ENCODE results near the gene VSTM2L. TPM values are rescaled to one million over a fixed set of nuclear protein-coding genes. Genes with fewer than 3 reads are reported as not detected.

The VSTM2L gene
- total RNA-seq, 2 donors from 2014 or later = 5.3 to 7.0 TPM

DNA sequence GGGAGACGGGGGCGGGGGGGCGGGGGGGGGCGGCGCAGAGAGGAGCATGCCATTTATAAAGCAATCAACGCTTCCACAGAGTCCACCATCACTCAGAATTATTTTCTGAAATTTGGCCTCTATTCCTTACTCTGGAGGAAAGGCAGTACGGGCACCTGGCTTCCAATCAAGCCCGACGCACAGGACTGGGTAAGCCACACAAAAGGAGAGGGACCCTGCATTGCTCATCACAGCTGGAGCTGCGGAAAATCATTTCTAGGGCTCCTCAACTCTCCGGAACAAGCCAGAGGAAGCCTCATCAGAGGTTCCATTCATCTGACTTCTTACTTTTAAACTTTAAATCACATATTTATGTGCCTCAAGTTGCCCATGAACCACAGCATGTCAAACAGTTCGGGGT is 74.4 kb downstream of the VSTM2L start:
- no peaks in the 10 kb centered on the region for H3K9me3 ChIP-seq
- H3K4me1 ChIP-seq = no peaks in the 10 kb centered on the region
- TF ChIP-seq CTCF (IDR thresholded peaks at IDR 0.05) = no peak
- H3K36me3 ChIP-seq (replicated peaks in 1 of 2; ENCODE audit: insufficient read depth in 1 of 2, low read depth in 2 of 2) = no peaks in the 10 kb centered on the region
- DNase-seq (no peak), ATAC-seq (no peak)
- 40 to 59% methylated on average over 8 to 12 of the region's 12 CpGs for WGBS, 2 donors
- intact Hi-C loops (cut with DNase I) = no loop called here
- H3K27me3 ChIP-seq = no peaks in the 10 kb centered on the region
- no peak overlapping the region for H3K4me3 ChIP-seq
- H3K27ac ChIP-seq = no peak overlapping the region

DNA sequence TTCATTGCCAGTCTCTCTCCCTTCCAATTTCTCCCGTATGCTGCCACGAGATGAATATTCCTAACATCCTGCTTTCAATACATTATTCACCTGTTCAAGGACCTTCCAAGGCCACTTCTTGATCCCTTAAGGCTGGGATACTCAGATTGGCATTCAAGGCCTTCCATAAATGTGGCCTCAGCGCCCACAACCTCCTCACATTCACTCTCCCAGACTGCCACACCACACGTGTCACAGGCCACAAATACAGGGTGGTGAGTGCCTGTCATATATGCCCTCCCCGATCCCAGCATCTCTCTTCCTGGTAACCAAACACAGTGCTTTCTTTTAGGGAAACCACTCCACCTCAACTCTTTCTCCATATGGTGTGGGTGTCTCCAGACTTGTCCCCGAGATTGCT is 74.9 kb downstream of the VSTM2L start:
- no peak for TF ChIP-seq CTCF (IDR thresholded peaks at IDR 0.05)
- TF ChIP-seq POLR2A (IDR thresholded peaks at IDR 0.05) = no peak
- H3K27me3 ChIP-seq = no peaks in the 10 kb centered on the region
- H3K4me3 ChIP-seq = no peak overlapping the region
- ATAC-seq (no peak), DNase-seq (no peak)
- intact Hi-C loops (cut with DNase I) = no loop called here
- no peaks in the 10 kb centered on the region for H3K4me1 ChIP-seq
- no peaks in the 10 kb centered on the region for H3K9me3 ChIP-seq
- H3K27ac ChIP-seq = no peak overlapping the region
- H3K36me3 ChIP-seq (replicated peaks in 1 of 2; ENCODE audit: insufficient read depth in 1 of 2, low read depth in 2 of 2) = no peaks in the 10 kb centered on the region
- 74 to 81% methylated on average over 6 of the region's 6 CpGs for WGBS, 2 donors

- TF ChIP-seq CTCF (IDR thresholded peaks at IDR 0.05) = no peak
- no peak for TF ChIP-seq POLR2A (IDR thresholded peaks at IDR 0.05)
- H3K27me3 ChIP-seq = no peaks in the 10 kb centered on the region
- H3K4me3 ChIP-seq = no peak overlapping the region
- no peak overlapping the region for H3K27ac ChIP-seq
- H3K9me3 ChIP-seq = no peaks in the 10 kb centered on the region
- H3K36me3 ChIP-seq (replicated peaks in 1 of 2; ENCODE audit: insufficient read depth in 1 of 2, low read depth in 2 of 2) = peaks cover 0 to 4% of the 10 kb centered on the region in 2 donors
- peaks cover 4% of the 10 kb centered on the region for H3K4me1 ChIP-seq
- intact Hi-C loops (cut with DNase I) = no loop called here
- 90 to 91% methylated on average over 16 of the region's 16 CpGs for WGBS, 2 donors
- ATAC-seq (no peak), DNase-seq (no peak)
Measured at GRCh38 chr20:37979021-37979985, 76.4 kb downstream of the VSTM2L start.

DNA sequence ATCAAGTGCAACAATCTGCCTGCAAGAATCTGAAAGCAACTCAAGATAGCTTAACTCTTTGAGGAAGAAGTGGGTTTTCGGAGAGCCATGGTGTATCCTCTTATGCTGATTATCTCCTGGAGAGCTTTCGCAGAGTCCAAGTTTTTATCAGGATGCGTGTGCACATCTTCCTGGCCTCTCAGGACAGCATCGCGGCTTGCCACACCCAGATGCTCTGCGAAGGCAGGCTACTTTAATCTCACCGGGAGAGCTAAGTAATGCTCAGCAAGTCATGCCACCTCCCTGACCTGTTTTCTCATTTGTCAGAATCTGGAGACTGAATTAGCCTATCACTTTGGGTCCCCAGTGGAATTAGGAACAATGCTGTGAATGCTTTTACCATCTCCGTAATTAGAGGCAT is 77.5 kb downstream of the VSTM2L start:
- Histone ChIP-seq H3K27ac (no peak overlapping the region), H3K36me3 (replicated peaks in 1 of 2; ENCODE audit: insufficient read depth in 1 of 2, low read depth in 2 of 2) (peaks cover 0 to 4% of the 10 kb centered on the region in 2 donors), H3K4me3 (no peak overlapping the region), H3K9me3 (no peaks in the 10 kb centered on the region), H3K4me1 (peaks cover 5% of the 10 kb centered on the region), H3K27me3 (no peaks in the 10 kb centered on the region)
- TF ChIP-seq POLR2A (IDR thresholded peaks at IDR 0.05) (no peak), CTCF (IDR thresholded peaks at IDR 0.05) (no peak)
- ATAC-seq (no peak), DNase-seq (no peak)
- 81 to 90% methylated on average over 8 of the region's 8 CpGs for WGBS, 2 donors
- intact Hi-C loops (cut with DNase I) = no loop called here

DNA sequence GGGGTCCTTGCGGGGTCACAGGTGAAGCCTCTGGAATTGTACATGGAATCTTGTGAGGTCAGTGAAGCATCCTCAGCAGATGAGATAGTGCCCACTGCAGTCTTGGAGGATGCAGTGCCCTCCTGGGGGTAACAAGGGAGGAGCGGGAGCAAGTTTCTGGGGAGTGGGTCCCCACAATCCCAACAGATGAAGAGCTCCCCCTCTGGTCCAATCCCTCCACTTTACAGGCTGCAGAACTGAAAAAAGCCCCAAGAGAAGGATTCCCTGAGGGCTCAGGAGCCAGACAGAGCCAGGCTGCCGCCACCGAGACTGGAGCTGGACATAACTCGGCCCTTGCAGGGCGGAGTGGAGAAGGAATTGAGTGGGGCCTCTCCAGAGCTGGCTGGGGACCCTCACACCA is 77.9 kb downstream of the VSTM2L start:
- H3K9me3 ChIP-seq = no peaks in the 10 kb centered on the region
- peaks cover 9% of the 10 kb centered on the region for H3K4me1 ChIP-seq
- no peak overlapping the region for H3K27ac ChIP-seq
- intact Hi-C loops (cut with DNase I) = no loop called here
- DNase-seq (no peak), ATAC-seq (no peak)
- H3K4me3 ChIP-seq = no peak overlapping the region
- 86 to 91% methylated on average over 4 to 6 of the region's 6 CpGs for WGBS, 2 donors
- TF ChIP-seq POLR2A (IDR thresholded peaks at IDR 0.05) = no peak
- TF ChIP-seq CTCF (IDR thresholded peaks at IDR 0.05) = no peak
- H3K36me3 ChIP-seq (replicated peaks in 1 of 2; ENCODE audit: insufficient read depth in 1 of 2, low read depth in 2 of 2) = peaks cover 0 to 4% of the 10 kb centered on the region in 2 donors
- no peaks in the 10 kb centered on the region for H3K27me3 ChIP-seq

Data from body of pancreas (tissue), 4 donors.